ENCODE measurements around the gene IL2RG.

Gene IL2RG

GRCh38 chrX:71117358-71117757 lies 6.0 kb upstream of the IL2RG start:
- TF ChIP-seq POLR2AphosphoS5 (IDR thresholded peaks at IDR 0.05; ENCODE audit: low read depth, low read length) (no peak), FOXP2 (optimal IDR thresholded peaks at IDR 0.05; ENCODE audit: borderline replicate concordance, extremely low read depth, extremely low read length, insufficient read depth) (no peak), SIN3A (IDR thresholded peaks at IDR 0.05; ENCODE audit: borderline replicate concordance, insufficient read depth, low read length) (no peak), TAF1 (IDR thresholded peaks at IDR 0.05; ENCODE audit: borderline replicate concordance, insufficient read depth, low read length) (no peak), REST (IDR thresholded peaks at IDR 0.05; ENCODE audit: insufficient read depth in 1 of 2, low read depth in 2 of 2, low read length in 2 of 2) (no peak)

- no peak for TF ChIP-seq TAF1 (IDR thresholded peaks at IDR 0.05; ENCODE audit: borderline replicate concordance, insufficient read depth, low read length)
- no peak for TF ChIP-seq FOXP2 (optimal IDR thresholded peaks at IDR 0.05; ENCODE audit: borderline replicate concordance, extremely low read depth, extremely low read length, insufficient read depth)
- no peak for TF ChIP-seq SIN3A (IDR thresholded peaks at IDR 0.05; ENCODE audit: borderline replicate concordance, insufficient read depth, low read length)
- TF ChIP-seq REST (IDR thresholded peaks at IDR 0.05; ENCODE audit: insufficient read depth in 1 of 2, low read depth in 2 of 2, low read length in 2 of 2): no peak
Measured at GRCh38 chrX:71111921-71112431, 599 bp upstream of the IL2RG start.

GRCh38 chrX:71109051-71109450 lies 2.3 kb downstream of the IL2RG start:
- TF ChIP-seq TAF1 (IDR thresholded peaks at IDR 0.05; ENCODE audit: borderline replicate concordance, insufficient read depth, low read length) (no peak), SIN3A (IDR thresholded peaks at IDR 0.05; ENCODE audit: borderline replicate concordance, insufficient read depth, low read length) (no peak), POLR2AphosphoS5 (IDR thresholded peaks at IDR 0.05; ENCODE audit: low read depth, low read length) (no peak), FOXP2 (optimal IDR thresholded peaks at IDR 0.05; ENCODE audit: borderline replicate concordance, extremely low read depth, extremely low read length, insufficient read depth) (no peak), REST (IDR thresholded peaks at IDR 0.05; ENCODE audit: insufficient read depth in 1 of 2, low read depth in 2 of 2, low read length in 2 of 2) (no peak)

GRCh38 chrX:71107762-71108360 lies 3.5 kb downstream of the IL2RG start:
- TF ChIP-seq FOXP2 (optimal IDR thresholded peaks at IDR 0.05; ENCODE audit: borderline replicate concordance, extremely low read depth, extremely low read length, insufficient read depth) (no peak), REST (IDR thresholded peaks at IDR 0.05; ENCODE audit: insufficient read depth in 1 of 2, low read depth in 2 of 2, low read length in 2 of 2) (no peak), POLR2AphosphoS5 (IDR thresholded peaks at IDR 0.05; ENCODE audit: low read depth, low read length) (no peak), SIN3A (IDR thresholded peaks at IDR 0.05; ENCODE audit: borderline replicate concordance, insufficient read depth, low read length) (no peak), TAF1 (IDR thresholded peaks at IDR 0.05; ENCODE audit: borderline replicate concordance, insufficient read depth, low read length) (no peak)
